Lower lobe of right lung (tissue), 2 donors: ENCODE data around the gene STT3B. TPM values are rescaled to one million over a fixed set of nuclear protein-coding genes. Genes with fewer than 3 reads are reported as not detected.

Experiments
- ATAC-seq, 2 donors: fragments of 200-7000 bp; cut with Tn5 transposase; one replicate each; pipeline ENCODE4 v1.9.1; 2020 to 2022; ENCODE audit warnings: mild to moderate bottlenecking in 2 of 2, moderate library complexity in 2 of 2
- DNase-seq: peaks from one replicate; pipeline ENCODE4 v3.0.0-alpha.2; 2020
- H3K27ac ChIP-seq: fragments of 200-600 bp; one replicate; pipeline ENCODE4 v1.8.0; 2022
- H3K27me3 ChIP-seq: fragments of 200-600 bp; one replicate; pipeline ENCODE4 v1.8.0; 2022; ENCODE audit warnings: low read depth
- H3K36me3 ChIP-seq: fragments of 200-600 bp; one replicate; pipeline ENCODE4 v1.8.0; 2022; ENCODE audit warnings: mild to moderate bottlenecking
- H3K4me1 ChIP-seq: fragments of 200-600 bp; one replicate; pipeline ENCODE4 v1.8.0; 2022
- H3K4me3 ChIP-seq: fragments of 200-600 bp; one replicate; pipeline ENCODE4 v1.8.0; 2022; ENCODE audit warnings: mild to moderate bottlenecking
- H3K9me3 ChIP-seq: fragments of 200-600 bp; one replicate; pipeline ENCODE4 v1.8.0; 2022
- intact Hi-C: fragments of 100-400 bp; cut with DNase I; formaldehyde crosslinking; loops from one replicate; pipeline ENCODE4 v1.11.0; 2022
- total RNA-seq: library from RNA; stranded (reverse); fragmentation: NEBNext Ultra II Directional; extraction: Animal tissue kit (Norgen Biotek cat#: 25700); gene quantifications from one replicate; pipeline ENCODE4 v1.2.1, GENCODE V29; 2021
- TF ChIP-seq, protein P1 (sequence below): fragments of 200-600 bp; IDR thresholded peaks from one replicate; pipeline ENCODE4 v1.8.0; 2022; ENCODE audit warnings: antibody characterized with exemption, mild to moderate bottlenecking
- donor health status: DM: no; HTN: yes; CAD: no; lungs with severe emphysema.

STT3B gene
- total RNA-seq, 1 donor from 2014 or later: 106 TPM

- TF ChIP-seq, protein P1, sequence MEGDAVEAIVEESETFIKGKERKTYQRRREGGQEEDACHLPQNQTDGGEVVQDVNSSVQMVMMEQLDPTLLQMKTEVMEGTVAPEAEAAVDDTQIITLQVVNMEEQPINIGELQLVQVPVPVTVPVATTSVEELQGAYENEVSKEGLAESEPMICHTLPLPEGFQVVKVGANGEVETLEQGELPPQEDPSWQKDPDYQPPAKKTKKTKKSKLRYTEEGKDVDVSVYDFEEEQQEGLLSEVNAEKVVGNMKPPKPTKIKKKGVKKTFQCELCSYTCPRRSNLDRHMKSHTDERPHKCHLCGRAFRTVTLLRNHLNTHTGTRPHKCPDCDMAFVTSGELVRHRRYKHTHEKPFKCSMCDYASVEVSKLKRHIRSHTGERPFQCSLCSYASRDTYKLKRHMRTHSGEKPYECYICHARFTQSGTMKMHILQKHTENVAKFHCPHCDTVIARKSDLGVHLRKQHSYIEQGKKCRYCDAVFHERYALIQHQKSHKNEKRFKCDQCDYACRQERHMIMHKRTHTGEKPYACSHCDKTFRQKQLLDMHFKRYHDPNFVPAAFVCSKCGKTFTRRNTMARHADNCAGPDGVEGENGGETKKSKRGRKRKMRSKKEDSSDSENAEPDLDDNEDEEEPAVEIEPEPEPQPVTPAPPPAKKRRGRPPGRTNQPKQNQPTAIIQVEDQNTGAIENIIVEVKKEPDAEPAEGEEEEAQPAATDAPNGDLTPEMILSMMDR: no peak
- peak; percentile 53 for DNase-seq
- H3K9me3 ChIP-seq: peaks cover 13% of the 10 kb centered on the region
- H3K36me3 ChIP-seq: no peaks in the 10 kb centered on the region
- peaks cover 34% of the 10 kb centered on the region for H3K4me1 ChIP-seq
- H3K4me3 ChIP-seq: no peak overlapping the region
- no peaks in the 10 kb centered on the region for H3K27me3 ChIP-seq
- intact Hi-C loops: no loop called here
- peak; percentile 41 to 66 for ATAC-seq
- H3K27ac ChIP-seq: no peak overlapping the region
Observed at GRCh38 chr3:31562525-31562924, 29.8 kb downstream of the STT3B start.

- intact Hi-C loops: no loop called here
- TF ChIP-seq, protein P1: no peak
- peaks cover 34% of the 10 kb centered on the region for H3K4me1 ChIP-seq
- DNase-seq: no peak
- no peak overlapping the region for H3K4me3 ChIP-seq
- H3K9me3 ChIP-seq: peaks cover 4% of the 10 kb centered on the region
- no peak overlapping the region for H3K27ac ChIP-seq
- H3K36me3 ChIP-seq: no peaks in the 10 kb centered on the region
- ATAC-seq: peak in 1 of 2 donors; percentile 42
- H3K27me3 ChIP-seq: no peaks in the 10 kb centered on the region
Observed at GRCh38 chr3:31565288-31565687, 32.6 kb downstream of the STT3B start.

GRCh38 chr3:31567036-31567435 is 34.3 kb downstream of the STT3B start:
- H3K4me1 ChIP-seq: peaks cover 33% of the 10 kb centered on the region
- TF ChIP-seq, protein P1: peak; percentile 29
- intact Hi-C loops: no loop called here
- DNase-seq (no peak), ATAC-seq (no peak)
- no peaks in the 10 kb centered on the region for H3K9me3 ChIP-seq
- H3K27me3 ChIP-seq: no peaks in the 10 kb centered on the region
- H3K4me3 ChIP-seq: no peak overlapping the region
- H3K36me3 ChIP-seq: no peaks in the 10 kb centered on the region
- H3K27ac ChIP-seq: no peak overlapping the region

GRCh38 chr3:31568649-31569048 is 35.9 kb downstream of the STT3B start:
- peaks cover 37% of the 10 kb centered on the region for H3K4me1 ChIP-seq
- no peaks in the 10 kb centered on the region for H3K36me3 ChIP-seq
- no peak overlapping the region for H3K27ac ChIP-seq
- no peaks in the 10 kb centered on the region for H3K9me3 ChIP-seq
- DNase-seq (no peak), ATAC-seq (no peak)
- H3K27me3 ChIP-seq: no peaks in the 10 kb centered on the region
- TF ChIP-seq, protein P1: no peak
- H3K4me3 ChIP-seq: no peak overlapping the region
- intact Hi-C loops: no loop called here

DNA sequence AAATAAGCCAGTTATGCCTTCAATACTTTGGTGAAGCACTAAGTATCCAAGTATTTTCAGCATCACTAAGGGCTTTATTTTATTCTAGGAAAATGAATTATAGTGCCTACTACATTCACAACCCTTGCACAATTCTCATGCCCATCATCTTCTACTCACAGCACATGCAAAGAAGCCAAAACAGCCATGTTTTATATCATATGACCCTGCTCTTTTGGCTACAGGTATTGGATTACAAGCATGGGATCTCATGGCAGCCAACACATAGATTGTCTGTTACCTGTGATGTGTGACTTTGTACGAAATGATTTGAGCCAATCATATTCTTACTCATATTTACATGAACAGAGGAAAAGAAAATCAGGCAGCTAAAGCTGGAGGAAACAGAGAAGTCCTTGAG is 38.6 kb downstream of the STT3B start:
- intact Hi-C loops: no loop called here
- no peaks in the 10 kb centered on the region for H3K27me3 ChIP-seq
- TF ChIP-seq, protein P1: no peak
- H3K9me3 ChIP-seq: no peaks in the 10 kb centered on the region
- DNase-seq: no peak
- peaks cover 28% of the 10 kb centered on the region for H3K4me1 ChIP-seq
- no peaks in the 10 kb centered on the region for H3K36me3 ChIP-seq
- H3K4me3 ChIP-seq: no peak overlapping the region
- H3K27ac ChIP-seq: no peak overlapping the region
- ATAC-seq: no peak
